GM23338 (cell line): Measurements from ENCODE around the gene UNC5C. TPM values are rescaled to one million over a fixed set of nuclear protein-coding genes. Genes with fewer than 3 reads are reported as not detected.
A peak's percentile ranks its signal among the peaks of the same experiment; 100 is the strongest.

ENCODE experiments used
- ATAC-seq: fragments of 200-7000 bp; cut with Tn5 transposase; 3 replicates; pipeline ENCODE4 v1.9.1; 2020
- DNase-seq: peaks from one replicate; pipeline ENCODE4 v3.0.0-alpha.2; 2015; ENCODE audit warnings: low spot score
- H2AFZ ChIP-seq: fragments of 200-600 bp; sonication (generic); 2 replicates; pipeline ENCODE4 v1.8.0; 2016; ENCODE audit warnings: antibody characterized with exemption, mild to moderate bottlenecking, moderate library complexity
- H3F3A ChIP-seq: fragments of 200-600 bp; sonication (generic); replicated peaks from 2 replicates; pipeline ENCODE4 v1.8.0; 2017; ENCODE audit warnings: antibody characterized with exemption, mixed run types, low read depth
- H3K27ac ChIP-seq: fragments of 200-600 bp; sonication (generic); 2 replicates; pipeline ENCODE4 v1.6.1; 2016; ENCODE audit warnings: low read depth
- H3K27me3 ChIP-seq: fragments of 200-600 bp; sonication (generic); 2 replicates; pipeline ENCODE4 v1.8.0; 2016; ENCODE audit warnings: mild to moderate bottlenecking, mixed run types, moderate library complexity; ENCODE audit not compliant: insufficient read depth
- H3K36me3 ChIP-seq: fragments of 200-600 bp; sonication (generic); 2 replicates; pipeline ENCODE4 v1.8.0; 2016; ENCODE audit warnings: mild to moderate bottlenecking; ENCODE audit not compliant: insufficient read depth
- H3K4me1 ChIP-seq: fragments of 200-600 bp; sonication (generic); 2 replicates; pipeline ENCODE4 v1.8.0; 2016; ENCODE audit warnings: mild to moderate bottlenecking, moderate library complexity; ENCODE audit not compliant: insufficient read depth
- H3K4me2 ChIP-seq: fragments of 200-600 bp; sonication (generic); 2 replicates; pipeline ENCODE4 v1.7.1; 2017; ENCODE audit warnings: mixed run types
- H3K4me3 ChIP-seq: fragments of 200-600 bp; sonication (generic); 2 replicates; pipeline ENCODE4 v1.6.1; 2016; ENCODE audit warnings: mixed run types
- H3K79me2 ChIP-seq: fragments of 200-600 bp; sonication (generic); replicated peaks from 2 replicates; pipeline ENCODE4 v1.8.0; 2017; ENCODE audit warnings: mild to moderate bottlenecking; ENCODE audit not compliant: insufficient read depth
- H3K9me2 ChIP-seq: fragments of 200-600 bp; sonication (generic); 2 replicates; pipeline ENCODE4 v1.8.0; 2017; ENCODE audit not compliant: insufficient read depth
- H4K20me1 ChIP-seq: fragments of 200-600 bp; sonication (generic); replicated peaks from 2 replicates; pipeline ENCODE4 v1.8.0; 2017; ENCODE audit warnings: mild to moderate bottlenecking; ENCODE audit not compliant: insufficient read depth
- H3K27ac Mint-ChIP-seq: 2 replicates; pipeline ENCODE4 v1.8.0; 2020; ENCODE audit warnings: inconsistent platforms, mild to moderate bottlenecking, moderate library complexity, mixed read lengths
- H3K27me3 Mint-ChIP-seq: 3 replicates; pipeline ENCODE4 v1.8.0; 2022; ENCODE audit warnings: low read depth, mild to moderate bottlenecking, moderate library complexity, mixed read lengths, inconsistent platforms; ENCODE audit not compliant: insufficient read depth, poor library complexity
- H3K36me3 Mint-ChIP-seq: 3 replicates; pipeline ENCODE4 v1.8.0; 2021; ENCODE audit warnings: low read depth, mild to moderate bottlenecking, inconsistent platforms, moderate library complexity, mixed read lengths
- H3K4me1 Mint-ChIP-seq: 3 replicates; pipeline ENCODE4 v1.8.0; 2020; ENCODE audit warnings: mild to moderate bottlenecking, inconsistent platforms, mixed read lengths
- H3K4me3 Mint-ChIP-seq: 3 replicates; pipeline ENCODE4 v1.8.0; 2021; ENCODE audit warnings: moderate library complexity, mild to moderate bottlenecking, inconsistent platforms, mixed read lengths
- H3K9me3 Mint-ChIP-seq: 3 replicates; pipeline ENCODE4 v1.8.0; 2020; ENCODE audit warnings: moderate library complexity, mild to moderate bottlenecking, inconsistent platforms, mixed read lengths
- CREB1 ChIP-seq: fragments of 250-450 bp; sonication (Bioruptor Pico); IDR thresholded peaks from 2 replicates; pipeline ENCODE4 v1.5.0; 2020; ENCODE audit warnings: low read depth, mild to moderate bottlenecking, moderate library complexity
- EZH2 ChIP-seq: fragments of 200-600 bp; sonication (generic); IDR thresholded peaks from one replicate; pipeline ENCODE4 v1.8.0; 2017; ENCODE audit warnings: antibody characterized with exemption, mild to moderate bottlenecking, low read depth; ENCODE audit not compliant: unreplicated experiment
- EZH2phosphoT487 ChIP-seq: fragments of 200-600 bp; sonication (generic); IDR thresholded peaks from one replicate; pipeline ENCODE4 v1.8.1; 2018; ENCODE audit warnings: antibody characterized with exemption; ENCODE audit not compliant: unreplicated experiment
- JUNB ChIP-seq: IDR thresholded peaks from one replicate; pipeline ENCODE4 v1.6.1; 2016; ENCODE audit warnings: antibody characterized with exemption; ENCODE audit not compliant: unreplicated experiment
- NANOG ChIP-seq: IDR thresholded peaks from 2 replicates; pipeline ENCODE4 v1.6.1; 2016; ENCODE audit warnings: antibody characterized with exemption, borderline replicate concordance
- POLR2AphosphoS5 ChIP-seq: IDR thresholded peaks from 2 replicates; pipeline ENCODE4 v1.6.1; 2016; ENCODE audit warnings: antibody characterized with exemption, low read depth
- STAT1 ChIP-seq: IDR thresholded peaks from one replicate; pipeline ENCODE4 v1.6.1; 2016; ENCODE audit warnings: antibody characterized with exemption; ENCODE audit not compliant: unreplicated experiment
- ZNF114 ChIP-seq: fragments of 250-450 bp; sonication (Bioruptor Pico); IDR thresholded peaks from 2 replicates; pipeline ENCODE4 v1.5.0; 2020; ENCODE audit warnings: mild to moderate bottlenecking, moderate library complexity
- ZNF331 ChIP-seq: fragments of 250-450 bp; sonication (Bioruptor Pico); IDR thresholded peaks from 2 replicates; pipeline ENCODE4 v1.5.0; 2020; ENCODE audit warnings: low read depth, mild to moderate bottlenecking, moderate library complexity
- polyA plus RNA-seq: library from polyadenylated mRNA; unstranded; fragments of >200 nt; fragmentation: Nextera tagmentation; extraction: Ambion mirVana; gene quantifications from 2 replicates; pipeline ENCODE4 v1.2.1, GENCODE V29; 2016
- total RNA-seq: library from RNA; depleted of rRNA; stranded (reverse); fragments of >200 nt; shearing (Covaris generic); gene quantifications from 2 replicates; pipeline ENCODE4 v1.2.3, GENCODE V29; 2014
- TF ChIP-seq, protein P1 (sequence below): IDR thresholded peaks from 2 replicates; pipeline ENCODE4 v1.6.1; 2016; ENCODE audit warnings: antibody characterized with exemption
- TF ChIP-seq, protein P2 (sequence below): IDR thresholded peaks from one replicate; pipeline ENCODE4 v1.6.1; 2018; ENCODE audit warnings: antibody characterized with exemption; ENCODE audit not compliant: unreplicated experiment
- TF ChIP-seq, protein P3 (sequence below): fragments of 250-450 bp; sonication (Bioruptor Pico); IDR thresholded peaks from 2 replicates; pipeline ENCODE4 v1.5.0; 2020; ENCODE audit warnings: mild to moderate bottlenecking, moderate library complexity
- TF ChIP-seq, protein P4 (sequence below), 2 experiments: fragments of 200-600 bp in 1 of 2; sonication (generic) in 1 of 2; conservative IDR thresholded peaks; 2 replicates each; pipeline versions ENCODE4 v1.5.1 to v1.6.1; 2016 to 2017; ENCODE audit warnings: antibody characterized with exemption in 2 of 2, low read depth in 2 of 2, mild to moderate bottlenecking in 2 of 2, moderate library complexity in 1 of 2

Gene UNC5C
- total and polyA plus RNA-seq, 2 experiments from 2014 or later: 0.08 to 0.21 TPM

DNA sequence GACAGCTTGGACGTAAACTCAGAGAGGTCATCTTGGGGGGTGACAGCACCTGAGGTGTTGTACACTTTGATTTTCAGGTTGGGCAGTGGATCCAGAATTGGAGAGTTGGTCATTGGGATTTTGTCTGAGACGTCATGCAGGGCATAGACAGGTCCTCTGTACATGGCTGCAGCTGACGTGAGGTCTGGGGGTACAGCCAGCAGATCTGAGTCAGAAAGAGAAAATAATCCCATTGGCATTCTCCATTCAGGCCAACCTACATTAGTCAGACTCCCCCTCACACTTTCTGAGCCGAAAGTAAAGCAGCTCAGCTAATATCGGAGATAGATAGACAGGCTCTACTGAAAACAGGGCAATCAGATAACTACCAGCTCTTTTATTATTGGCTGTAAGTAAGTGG, 329.7 kb downstream of the UNC5C start:
- no peaks in the 10 kb centered on the region for H3F3A ChIP-seq
- no peak for TF ChIP-seq POLR2AphosphoS5
- TF ChIP-seq NANOG: no peak
- TF ChIP-seq EZH2: no peak
- TF ChIP-seq JUNB: no peak
- TF ChIP-seq, protein P1, sequence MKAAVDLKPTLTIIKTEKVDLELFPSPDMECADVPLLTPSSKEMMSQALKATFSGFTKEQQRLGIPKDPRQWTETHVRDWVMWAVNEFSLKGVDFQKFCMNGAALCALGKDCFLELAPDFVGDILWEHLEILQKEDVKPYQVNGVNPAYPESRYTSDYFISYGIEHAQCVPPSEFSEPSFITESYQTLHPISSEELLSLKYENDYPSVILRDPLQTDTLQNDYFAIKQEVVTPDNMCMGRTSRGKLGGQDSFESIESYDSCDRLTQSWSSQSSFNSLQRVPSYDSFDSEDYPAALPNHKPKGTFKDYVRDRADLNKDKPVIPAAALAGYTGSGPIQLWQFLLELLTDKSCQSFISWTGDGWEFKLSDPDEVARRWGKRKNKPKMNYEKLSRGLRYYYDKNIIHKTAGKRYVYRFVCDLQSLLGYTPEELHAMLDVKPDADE: no peak
- TF ChIP-seq, protein P2, sequence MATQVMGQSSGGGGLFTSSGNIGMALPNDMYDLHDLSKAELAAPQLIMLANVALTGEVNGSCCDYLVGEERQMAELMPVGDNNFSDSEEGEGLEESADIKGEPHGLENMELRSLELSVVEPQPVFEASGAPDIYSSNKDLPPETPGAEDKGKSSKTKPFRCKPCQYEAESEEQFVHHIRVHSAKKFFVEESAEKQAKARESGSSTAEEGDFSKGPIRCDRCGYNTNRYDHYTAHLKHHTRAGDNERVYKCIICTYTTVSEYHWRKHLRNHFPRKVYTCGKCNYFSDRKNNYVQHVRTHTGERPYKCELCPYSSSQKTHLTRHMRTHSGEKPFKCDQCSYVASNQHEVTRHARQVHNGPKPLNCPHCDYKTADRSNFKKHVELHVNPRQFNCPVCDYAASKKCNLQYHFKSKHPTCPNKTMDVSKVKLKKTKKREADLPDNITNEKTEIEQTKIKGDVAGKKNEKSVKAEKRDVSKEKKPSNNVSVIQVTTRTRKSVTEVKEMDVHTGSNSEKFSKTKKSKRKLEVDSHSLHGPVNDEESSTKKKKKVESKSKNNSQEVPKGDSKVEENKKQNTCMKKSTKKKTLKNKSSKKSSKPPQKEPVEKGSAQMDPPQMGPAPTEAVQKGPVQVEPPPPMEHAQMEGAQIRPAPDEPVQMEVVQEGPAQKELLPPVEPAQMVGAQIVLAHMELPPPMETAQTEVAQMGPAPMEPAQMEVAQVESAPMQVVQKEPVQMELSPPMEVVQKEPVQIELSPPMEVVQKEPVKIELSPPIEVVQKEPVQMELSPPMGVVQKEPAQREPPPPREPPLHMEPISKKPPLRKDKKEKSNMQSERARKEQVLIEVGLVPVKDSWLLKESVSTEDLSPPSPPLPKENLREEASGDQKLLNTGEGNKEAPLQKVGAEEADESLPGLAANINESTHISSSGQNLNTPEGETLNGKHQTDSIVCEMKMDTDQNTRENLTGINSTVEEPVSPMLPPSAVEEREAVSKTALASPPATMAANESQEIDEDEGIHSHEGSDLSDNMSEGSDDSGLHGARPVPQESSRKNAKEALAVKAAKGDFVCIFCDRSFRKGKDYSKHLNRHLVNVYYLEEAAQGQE: no peak
- TF ChIP-seq CREB1 (CRISPR knock-in tag): no peak
- TF ChIP-seq STAT1: no peak
- TF ChIP-seq EZH2phosphoT487: no peak
- TF ChIP-seq, protein P3, sequence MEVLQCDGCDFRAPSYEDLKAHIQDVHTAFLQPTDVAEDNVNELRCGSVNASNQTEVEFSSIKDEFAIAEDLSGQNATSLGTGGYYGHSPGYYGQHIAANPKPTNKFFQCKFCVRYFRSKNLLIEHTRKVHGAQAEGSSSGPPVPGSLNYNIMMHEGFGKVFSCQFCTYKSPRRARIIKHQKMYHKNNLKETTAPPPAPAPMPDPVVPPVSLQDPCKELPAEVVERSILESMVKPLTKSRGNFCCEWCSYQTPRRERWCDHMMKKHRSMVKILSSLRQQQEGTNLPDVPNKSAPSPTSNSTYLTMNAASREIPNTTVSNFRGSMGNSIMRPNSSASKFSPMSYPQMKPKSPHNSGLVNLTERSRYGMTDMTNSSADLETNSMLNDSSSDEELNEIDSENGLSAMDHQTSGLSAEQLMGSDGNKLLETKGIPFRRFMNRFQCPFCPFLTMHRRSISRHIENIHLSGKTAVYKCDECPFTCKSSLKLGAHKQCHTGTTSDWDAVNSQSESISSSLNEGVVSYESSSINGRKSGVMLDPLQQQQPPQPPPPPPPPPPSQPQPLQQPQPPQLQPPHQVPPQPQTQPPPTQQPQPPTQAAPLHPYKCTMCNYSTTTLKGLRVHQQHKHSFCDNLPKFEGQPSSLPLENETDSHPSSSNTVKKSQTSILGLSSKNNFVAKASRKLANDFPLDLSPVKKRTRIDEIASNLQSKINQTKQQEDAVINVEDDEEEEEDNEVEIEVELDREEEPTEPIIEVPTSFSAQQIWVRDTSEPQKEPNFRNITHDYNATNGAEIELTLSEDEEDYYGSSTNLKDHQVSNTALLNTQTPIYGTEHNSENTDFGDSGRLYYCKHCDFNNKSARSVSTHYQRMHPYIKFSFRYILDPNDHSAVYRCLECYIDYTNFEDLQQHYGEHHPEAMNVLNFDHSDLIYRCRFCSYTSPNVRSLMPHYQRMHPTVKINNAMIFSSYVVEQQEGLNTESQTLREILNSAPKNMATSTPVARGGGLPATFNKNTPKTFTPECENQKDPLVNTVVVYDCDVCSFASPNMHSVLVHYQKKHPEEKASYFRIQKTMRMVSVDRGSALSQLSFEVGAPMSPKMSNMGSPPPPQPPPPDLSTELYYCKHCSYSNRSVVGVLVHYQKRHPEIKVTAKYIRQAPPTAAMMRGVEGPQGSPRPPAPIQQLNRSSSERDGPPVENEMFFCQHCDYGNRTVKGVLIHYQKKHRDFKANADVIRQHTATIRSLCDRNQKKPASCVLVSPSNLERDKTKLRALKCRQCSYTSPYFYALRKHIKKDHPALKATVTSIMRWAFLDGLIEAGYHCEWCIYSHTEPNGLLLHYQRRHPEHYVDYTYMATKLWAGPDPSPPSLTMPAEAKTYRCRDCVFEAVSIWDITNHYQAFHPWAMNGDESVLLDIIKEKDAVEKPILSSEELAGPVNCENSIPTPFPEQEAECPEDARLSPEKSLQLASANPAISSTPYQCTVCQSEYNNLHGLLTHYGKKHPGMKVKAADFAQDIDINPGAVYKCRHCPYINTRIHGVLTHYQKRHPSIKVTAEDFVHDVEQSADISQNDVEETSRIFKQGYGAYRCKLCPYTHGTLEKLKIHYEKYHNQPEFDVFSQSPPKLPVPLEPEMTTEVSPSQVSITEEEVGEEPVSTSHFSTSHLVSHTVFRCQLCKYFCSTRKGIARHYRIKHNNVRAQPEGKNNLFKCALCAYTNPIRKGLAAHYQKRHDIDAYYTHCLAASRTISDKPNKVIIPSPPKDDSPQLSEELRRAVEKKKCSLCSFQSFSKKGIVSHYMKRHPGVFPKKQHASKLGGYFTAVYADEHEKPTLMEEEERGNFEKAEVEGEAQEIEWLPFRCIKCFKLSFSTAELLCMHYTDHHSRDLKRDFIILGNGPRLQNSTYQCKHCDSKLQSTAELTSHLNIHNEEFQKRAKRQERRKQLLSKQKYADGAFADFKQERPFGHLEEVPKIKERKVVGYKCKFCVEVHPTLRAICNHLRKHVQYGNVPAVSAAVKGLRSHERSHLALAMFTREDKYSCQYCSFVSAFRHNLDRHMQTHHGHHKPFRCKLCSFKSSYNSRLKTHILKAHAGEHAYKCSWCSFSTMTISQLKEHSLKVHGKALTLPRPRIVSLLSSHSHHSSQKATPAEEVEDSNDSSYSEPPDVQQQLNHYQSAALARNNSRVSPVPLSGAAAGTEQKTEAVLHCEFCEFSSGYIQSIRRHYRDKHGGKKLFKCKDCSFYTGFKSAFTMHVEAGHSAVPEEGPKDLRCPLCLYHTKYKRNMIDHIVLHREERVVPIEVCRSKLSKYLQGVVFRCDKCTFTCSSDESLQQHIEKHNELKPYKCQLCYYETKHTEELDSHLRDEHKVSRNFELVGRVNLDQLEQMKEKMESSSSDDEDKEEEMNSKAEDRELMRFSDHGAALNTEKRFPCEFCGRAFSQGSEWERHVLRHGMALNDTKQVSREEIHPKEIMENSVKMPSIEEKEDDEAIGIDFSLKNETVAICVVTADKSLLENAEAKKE: no peak
- TF ChIP-seq ZNF331 (CRISPR knock-in tag): no peak
- TF ChIP-seq ZNF114 (CRISPR knock-in tag): no peak
- TF ChIP-seq, protein P4, sequence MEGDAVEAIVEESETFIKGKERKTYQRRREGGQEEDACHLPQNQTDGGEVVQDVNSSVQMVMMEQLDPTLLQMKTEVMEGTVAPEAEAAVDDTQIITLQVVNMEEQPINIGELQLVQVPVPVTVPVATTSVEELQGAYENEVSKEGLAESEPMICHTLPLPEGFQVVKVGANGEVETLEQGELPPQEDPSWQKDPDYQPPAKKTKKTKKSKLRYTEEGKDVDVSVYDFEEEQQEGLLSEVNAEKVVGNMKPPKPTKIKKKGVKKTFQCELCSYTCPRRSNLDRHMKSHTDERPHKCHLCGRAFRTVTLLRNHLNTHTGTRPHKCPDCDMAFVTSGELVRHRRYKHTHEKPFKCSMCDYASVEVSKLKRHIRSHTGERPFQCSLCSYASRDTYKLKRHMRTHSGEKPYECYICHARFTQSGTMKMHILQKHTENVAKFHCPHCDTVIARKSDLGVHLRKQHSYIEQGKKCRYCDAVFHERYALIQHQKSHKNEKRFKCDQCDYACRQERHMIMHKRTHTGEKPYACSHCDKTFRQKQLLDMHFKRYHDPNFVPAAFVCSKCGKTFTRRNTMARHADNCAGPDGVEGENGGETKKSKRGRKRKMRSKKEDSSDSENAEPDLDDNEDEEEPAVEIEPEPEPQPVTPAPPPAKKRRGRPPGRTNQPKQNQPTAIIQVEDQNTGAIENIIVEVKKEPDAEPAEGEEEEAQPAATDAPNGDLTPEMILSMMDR (conservative IDR thresholded peaks at IDR 0.05; ENCODE audit: low read depth in 2 of 2): no peak

More for the DNA sequence above, 329.7 kb downstream of the UNC5C start:
- no peak overlapping the region for H3K4me3 Mint-ChIP-seq
- H3K4me1 Mint-ChIP-seq: peaks cover 5% of the 10 kb centered on the region; the same call in 2 of the 3 replicates
- no peak overlapping the region for H3K27ac ChIP-seq
- H3K36me3 Mint-ChIP-seq: no peaks in the 10 kb centered on the region
- H3K27me3 ChIP-seq: no peaks in the 10 kb centered on the region
- H3K36me3 ChIP-seq: no peaks in the 10 kb centered on the region
- no peak overlapping the region for H3K4me3 ChIP-seq
- no peaks in the 10 kb centered on the region for H3K9me2 ChIP-seq
- H3K27ac Mint-ChIP-seq: peak overlapping the region; percentile 7; the same call in 1 of the 2 replicates
- no peaks in the 10 kb centered on the region for H4K20me1 ChIP-seq
- no peak for ATAC-seq
- no peaks in the 10 kb centered on the region for H3K9me3 Mint-ChIP-seq
- H3K27me3 Mint-ChIP-seq: no peaks in the 10 kb centered on the region
- H3K4me2 ChIP-seq: no peak overlapping the region
- H2AFZ ChIP-seq: no peak overlapping the region
- H3K79me2 ChIP-seq: no peaks in the 10 kb centered on the region
- no peaks in the 10 kb centered on the region for H3K4me1 ChIP-seq
- DNase-seq: no peak
